WTC11 (cell line): Measurements from ENCODE around the gene SPATA2. TPM values are rescaled to one million over a fixed set of nuclear protein-coding genes. Genes with fewer than 3 reads are reported as not detected.

ENCODE experiments used
- ATAC-seq: fragments of 200-7000 bp; cut with Tn5 transposase; 2 replicates; pipeline ENCODE4 v1.10.0; 2021; ENCODE audit warnings: mild to moderate bottlenecking, moderate library complexity
- CTCF ChIA-PET: fragments of 300-600 bp; sonication (Branson Sonifier 250); formaldehyde crosslinking; loops from one replicate; lab custom pipeline; 2021; ENCODE audit warnings: antibody characterized with exemption; lab: Charles Lee
- POLR2A ChIA-PET: fragments of 350-600 bp; sonication (Branson Sonifier 250); formaldehyde crosslinking; loops from one replicate; lab custom pipeline; 2021; ENCODE audit warnings: antibody characterized with exemption; lab: Charles Lee
- DNase-seq: peaks from one replicate; pipeline ENCODE4 v3.0.0; 2021; ENCODE audit warnings: low spot score
- H3K27ac Mint-ChIP-seq: 2 replicates; pipeline ENCODE4 v1.8.0; 2021; ENCODE audit warnings: mixed read lengths
- H3K27me3 Mint-ChIP-seq: 2 replicates; pipeline ENCODE4 v1.8.0; 2021; ENCODE audit warnings: low read depth, mild to moderate bottlenecking, moderate library complexity, mixed read lengths
- H3K36me3 Mint-ChIP-seq: 2 replicates; pipeline ENCODE4 v1.8.0; 2021; ENCODE audit warnings: mixed read lengths
- H3K4me1 Mint-ChIP-seq: 2 replicates; pipeline ENCODE4 v1.8.0; 2022; ENCODE audit warnings: mixed read lengths
- H3K4me3 Mint-ChIP-seq: 2 replicates; pipeline ENCODE4 v1.8.0; 2021; ENCODE audit warnings: mild to moderate bottlenecking, moderate library complexity, mixed read lengths
- H3K9me3 Mint-ChIP-seq: 2 replicates; pipeline ENCODE4 v1.8.0; 2021; ENCODE audit warnings: mixed read lengths
- CREM ChIP-seq: sonication (generic); formaldehyde crosslinking; IDR thresholded peaks from 2 replicates; pipeline ENCODE4 v1.8.1; 2022; ENCODE audit warnings: mild to moderate bottlenecking, missing genetic modification reagents, moderate library complexity
- ELF4 ChIP-seq: sonication (generic); formaldehyde crosslinking; IDR thresholded peaks from 2 replicates; pipeline ENCODE4 v1.8.1; 2022; ENCODE audit warnings: low read depth, mild to moderate bottlenecking, moderate library complexity, missing genetic modification reagents
- ETV6 ChIP-seq: sonication (generic); formaldehyde crosslinking; IDR thresholded peaks from 2 replicates; pipeline ENCODE4 v1.8.1; 2022; ENCODE audit warnings: mild to moderate bottlenecking, missing genetic modification reagents
- FOXP1 ChIP-seq: sonication (generic); formaldehyde crosslinking; IDR thresholded peaks from 2 replicates; pipeline ENCODE4 v1.8.0; 2022; ENCODE audit warnings: missing genetic modification reagents, mild to moderate bottlenecking, moderate library complexity, borderline replicate concordance
- FOXP4 ChIP-seq: sonication (generic); formaldehyde crosslinking; IDR thresholded peaks from 2 replicates; pipeline ENCODE4 v1.8.0; 2022; ENCODE audit warnings: mild to moderate bottlenecking, missing genetic modification reagents
- GABPB1 ChIP-seq: sonication (generic); formaldehyde crosslinking; IDR thresholded peaks from 2 replicates; pipeline ENCODE4 v1.8.1; 2023; ENCODE audit warnings: mild to moderate bottlenecking, missing genetic modification reagents
- HMGA2 ChIP-seq: fragments of 250-450 bp; sonication (Bioruptor Pico); IDR thresholded peaks from 2 replicates; pipeline ENCODE4 v1.4.0; 2021; ENCODE audit warnings: mild to moderate bottlenecking, moderate library complexity
- IRF2 ChIP-seq: sonication (generic); formaldehyde crosslinking; IDR thresholded peaks from 2 replicates; pipeline ENCODE4 v1.8.0; 2022; ENCODE audit warnings: low read depth, missing genetic modification reagents, borderline replicate concordance
- KAT7 ChIP-seq: sonication (generic); formaldehyde crosslinking; IDR thresholded peaks from 2 replicates; pipeline ENCODE4 v1.8.1; 2023; ENCODE audit warnings: missing genetic modification reagents, mild to moderate bottlenecking, borderline replicate concordance
- SP1 ChIP-seq: sonication (generic); formaldehyde crosslinking; conservative IDR thresholded peaks from 2 replicates; pipeline ENCODE4 v1.8.1; 2022; ENCODE audit warnings: missing genetic modification reagents
- ZMAT4 ChIP-seq: fragments of 250-450 bp; sonication (Bioruptor Pico); IDR thresholded peaks from 2 replicates; pipeline ENCODE4 v1.9.0; 2021; ENCODE audit warnings: mild to moderate bottlenecking
- ZNF423 ChIP-seq: fragments of 250-450 bp; sonication (Bioruptor Pico); IDR thresholded peaks from 2 replicates; pipeline ENCODE4 v2.1.2; 2022; ENCODE audit warnings: mild to moderate bottlenecking, moderate library complexity
- total RNA-seq: library from RNA; stranded (reverse); gene quantifications from 3 replicates; pipeline ENCODE4 v1.2.3, GENCODE V29; 2021
- TF ChIP-seq, protein P1 (sequence below): sonication (generic); formaldehyde crosslinking; IDR thresholded peaks from 2 replicates; pipeline ENCODE4 v1.8.0; 2022; ENCODE audit warnings: missing genetic modification reagents
- TF ChIP-seq, protein P2 (sequence below): sonication (generic); formaldehyde crosslinking; IDR thresholded peaks from 2 replicates; pipeline ENCODE4 v1.8.0; 2022; ENCODE audit warnings: mild to moderate bottlenecking, missing genetic modification reagents

Gene SPATA2
- total RNA-seq, 1 experiment from 2014 or later: 11.3 TPM

- Mint-ChIP-seq H3K9me3 (no peaks in the 10 kb centered on the region), H3K4me3 (peak overlapping the region; percentile 97), H3K4me1 (peaks cover 30% of the 10 kb centered on the region)
- POLR2A ChIA-PET: interaction anchor here (1.3 kb wide), 1 partner anchor 21 kb away, joined by 3 read pairs; the partner anchor contains the start of gene SPATA2
- no peak for TF ChIP-seq FOXP4 (CRISPR knock-in tag)
- TF ChIP-seq, protein P1, sequence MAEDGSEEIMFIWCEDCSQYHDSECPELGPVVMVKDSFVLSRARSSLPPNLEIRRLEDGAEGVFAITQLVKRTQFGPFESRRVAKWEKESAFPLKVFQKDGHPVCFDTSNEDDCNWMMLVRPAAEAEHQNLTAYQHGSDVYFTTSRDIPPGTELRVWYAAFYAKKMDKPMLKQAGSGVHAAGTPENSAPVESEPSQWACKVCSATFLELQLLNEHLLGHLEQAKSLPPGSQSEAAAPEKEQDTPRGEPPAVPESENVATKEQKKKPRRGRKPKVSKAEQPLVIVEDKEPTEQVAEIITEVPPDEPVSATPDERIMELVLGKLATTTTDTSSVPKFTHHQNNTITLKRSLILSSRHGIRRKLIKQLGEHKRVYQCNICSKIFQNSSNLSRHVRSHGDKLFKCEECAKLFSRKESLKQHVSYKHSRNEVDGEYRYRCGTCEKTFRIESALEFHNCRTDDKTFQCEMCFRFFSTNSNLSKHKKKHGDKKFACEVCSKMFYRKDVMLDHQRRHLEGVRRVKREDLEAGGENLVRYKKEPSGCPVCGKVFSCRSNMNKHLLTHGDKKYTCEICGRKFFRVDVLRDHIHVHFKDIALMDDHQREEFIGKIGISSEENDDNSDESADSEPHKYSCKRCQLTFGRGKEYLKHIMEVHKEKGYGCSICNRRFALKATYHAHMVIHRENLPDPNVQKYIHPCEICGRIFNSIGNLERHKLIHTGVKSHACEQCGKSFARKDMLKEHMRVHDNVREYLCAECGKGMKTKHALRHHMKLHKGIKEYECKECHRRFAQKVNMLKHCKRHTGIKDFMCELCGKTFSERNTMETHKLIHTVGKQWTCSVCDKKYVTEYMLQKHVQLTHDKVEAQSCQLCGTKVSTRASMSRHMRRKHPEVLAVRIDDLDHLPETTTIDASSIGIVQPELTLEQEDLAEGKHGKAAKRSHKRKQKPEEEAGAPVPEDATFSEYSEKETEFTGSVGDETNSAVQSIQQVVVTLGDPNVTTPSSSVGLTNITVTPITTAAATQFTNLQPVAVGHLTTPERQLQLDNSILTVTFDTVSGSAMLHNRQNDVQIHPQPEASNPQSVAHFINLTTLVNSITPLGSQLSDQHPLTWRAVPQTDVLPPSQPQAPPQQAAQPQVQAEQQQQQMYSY (CRISPR knock-in tag): peak; percentile 40; the same call in 1 of the 2 replicates
- TF ChIP-seq, protein P2, sequence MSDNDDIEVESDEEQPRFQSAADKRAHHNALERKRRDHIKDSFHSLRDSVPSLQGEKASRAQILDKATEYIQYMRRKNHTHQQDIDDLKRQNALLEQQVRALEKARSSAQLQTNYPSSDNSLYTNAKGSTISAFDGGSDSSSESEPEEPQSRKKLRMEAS (CRISPR knock-in tag): 0 out of 2 replicates have a peak, but pooled peaks have one; percentile 17
- TF ChIP-seq, all 79 proteins: peak for 2
- DNase-seq (no peak), ATAC-seq (peak; percentile 14; the same call in 1 of the 2 replicates)
- H3K27ac Mint-ChIP-seq: peak overlapping the region; percentile 93
- peaks cover 22% of the 10 kb centered on the region for H3K36me3 Mint-ChIP-seq
- CTCF ChIA-PET: interaction anchor here (0.8 to 2.6 kb wide), 6 partner anchors 27 to 396 kb away, joined by 3 to 16 read pairs (median 7); no protein-coding TSS in a partner anchor
- no peaks in the 10 kb centered on the region for H3K27me3 Mint-ChIP-seq
These were observed 21.9 kb upstream of the SPATA2 start for GRCh38 chr20:49937027-49937929.

DNA sequence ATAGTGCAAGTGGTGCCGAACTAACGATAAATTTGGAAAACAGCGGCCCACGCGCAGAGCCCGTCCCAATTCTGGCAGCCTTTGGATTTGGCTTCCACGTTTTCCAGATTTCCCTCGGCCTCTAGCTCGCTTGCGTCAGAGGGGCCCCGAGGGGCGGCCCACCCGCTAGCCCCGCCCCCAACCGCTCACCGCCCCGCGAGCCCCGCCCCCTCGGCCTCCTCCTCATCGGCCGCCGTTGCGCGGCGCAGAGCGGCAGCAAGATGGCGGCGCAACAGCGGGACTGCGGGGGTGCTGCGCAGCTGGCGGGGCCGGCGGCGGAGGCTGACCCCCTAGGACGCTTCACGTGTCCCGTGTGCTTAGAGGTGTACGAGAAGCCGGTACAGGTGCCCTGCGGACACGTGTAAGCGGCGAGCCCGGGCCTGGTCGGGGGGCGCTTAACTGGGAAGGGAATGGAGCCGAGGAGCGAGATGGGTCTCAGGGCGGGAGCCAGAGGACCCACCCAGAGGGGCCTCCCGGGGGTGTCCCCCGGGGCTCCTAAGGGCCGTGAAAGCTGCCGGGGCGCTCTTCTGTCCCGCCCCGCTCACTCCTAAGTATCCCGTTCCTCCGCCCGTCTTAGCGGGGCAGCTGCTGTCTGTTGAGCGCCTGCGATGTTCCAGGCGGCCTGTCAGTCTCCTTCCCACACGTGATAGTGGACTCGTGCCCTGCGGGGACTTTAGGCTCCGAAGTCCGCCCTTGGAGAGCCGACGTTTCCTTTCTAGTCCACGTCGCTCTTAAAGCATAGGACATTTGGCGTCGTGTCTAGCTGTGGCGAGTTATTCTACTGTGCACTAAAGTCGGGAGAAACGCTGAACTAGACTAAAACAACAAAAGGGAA is 21.1 kb upstream of the SPATA2 start, which contains the start of gene RNF114:
TSS of gene RNF114 (plus strand) at position 245 of the 874 bp plus-strand sequence. CDS start at position 261, 16 bp downstream.
- ChIA-PET CTCF (interaction anchor here (0.8 to 2.6 kb wide), 12 partner anchors 13 to 395 kb away, joined by 3 to 16 read pairs (median 4); no protein-coding TSS in a partner anchor), POLR2A (interaction anchor here (0.6 to 0.8 kb wide), 2 partner anchors 20 to 28 kb away, joined by 3 to 6 read pairs; no protein-coding TSS in a partner anchor)
- DNase-seq: peak; percentile 88
- H3K9me3 Mint-ChIP-seq: no peaks in the 10 kb centered on the region
- H3K27me3 Mint-ChIP-seq: no peaks in the 10 kb centered on the region
- H3K4me1 Mint-ChIP-seq: peaks cover 30% of the 10 kb centered on the region
- peak within 1 kb of the TSS; percentile 97 for H3K4me3 Mint-ChIP-seq
- peaks cover 16% of the 10 kb centered on the region for H3K36me3 Mint-ChIP-seq
- ATAC-seq: peak; percentile 90
- peak within 1 kb of the TSS; percentile 93 for H3K27ac Mint-ChIP-seq
- TF ChIP-seq HMGA2 (CRISPR knock-in tag): no peak
- TF ChIP-seq IRF2 (CRISPR knock-in tag): no peak
- TF ChIP-seq GABPB1 (CRISPR knock-in tag): peak; percentile 83
- peak; percentile 88 for TF ChIP-seq SP1 (CRISPR knock-in tag)
- no peak for TF ChIP-seq ZMAT4 (CRISPR knock-in tag)
- TF ChIP-seq, protein P1 (CRISPR knock-in tag): peak; percentile 95
- TF ChIP-seq ETV6 (CRISPR knock-in tag): peak; percentile 56; the same call in 1 of the 2 replicates
- TF ChIP-seq CREM: peak; percentile 56; the same call in 1 of the 2 replicates
- 0 out of 2 replicates have a peak, but pooled peaks have one; percentile 29 for TF ChIP-seq FOXP1 (CRISPR knock-in tag)
- TF ChIP-seq, protein P2 (CRISPR knock-in tag): peak; percentile 12; the same call in 1 of the 2 replicates
- TF ChIP-seq ELF4 (CRISPR knock-in tag): 0 out of 2 replicates have a peak, but pooled peaks have one; percentile 37
- peak; percentile 48; the same call in 1 of the 2 replicates for TF ChIP-seq ZNF423 (CRISPR knock-in tag)
- peak; percentile 26; the same call in 1 of the 2 replicates for TF ChIP-seq KAT7 (CRISPR knock-in tag)
